Neural progenitor cell (in vitro differentiated cells): Measurements from ENCODE around the gene RADIL.

Source experiments
- EZH2 ChIP-seq: fragments of 200-600 bp; sonication (generic); IDR thresholded peaks from 2 replicates; pipeline ENCODE4 v1.6.1; 2017; ENCODE audit warnings: antibody characterized with exemption, mild to moderate bottlenecking, moderate library complexity
- TF ChIP-seq, protein P1 (sequence below): fragments of 200-600 bp; sonication (generic); IDR thresholded peaks from 2 replicates; pipeline ENCODE4 v1.5.1; 2017; ENCODE audit warnings: antibody characterized with exemption, mild to moderate bottlenecking

DNA sequence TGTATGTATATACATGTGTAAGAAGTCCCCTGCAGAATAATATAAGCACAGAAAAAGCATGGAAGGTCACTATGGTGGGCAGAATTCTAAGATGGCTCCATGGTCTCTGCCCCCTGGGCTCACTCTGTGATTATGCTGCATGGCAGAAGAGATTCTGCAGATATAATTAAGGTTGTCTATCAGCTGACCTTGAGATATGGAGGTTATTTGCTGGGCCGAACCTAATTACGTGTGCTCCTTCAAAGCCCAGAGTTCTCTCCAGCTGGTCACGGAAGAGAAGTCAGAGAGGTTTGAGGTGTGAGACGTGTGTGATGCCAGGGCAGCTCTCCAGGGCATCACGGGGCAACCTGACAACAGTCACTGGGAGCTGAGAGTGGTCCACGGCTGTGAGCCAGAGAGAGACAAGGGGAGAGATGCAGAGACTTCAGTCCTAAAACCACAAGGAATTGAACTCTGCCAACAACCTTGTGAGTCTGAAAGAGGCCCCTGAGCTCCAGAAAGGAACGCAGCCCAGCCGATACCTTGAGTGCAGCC, 33.2 kb downstream of the RADIL start:
- TF ChIP-seq, protein P1, sequence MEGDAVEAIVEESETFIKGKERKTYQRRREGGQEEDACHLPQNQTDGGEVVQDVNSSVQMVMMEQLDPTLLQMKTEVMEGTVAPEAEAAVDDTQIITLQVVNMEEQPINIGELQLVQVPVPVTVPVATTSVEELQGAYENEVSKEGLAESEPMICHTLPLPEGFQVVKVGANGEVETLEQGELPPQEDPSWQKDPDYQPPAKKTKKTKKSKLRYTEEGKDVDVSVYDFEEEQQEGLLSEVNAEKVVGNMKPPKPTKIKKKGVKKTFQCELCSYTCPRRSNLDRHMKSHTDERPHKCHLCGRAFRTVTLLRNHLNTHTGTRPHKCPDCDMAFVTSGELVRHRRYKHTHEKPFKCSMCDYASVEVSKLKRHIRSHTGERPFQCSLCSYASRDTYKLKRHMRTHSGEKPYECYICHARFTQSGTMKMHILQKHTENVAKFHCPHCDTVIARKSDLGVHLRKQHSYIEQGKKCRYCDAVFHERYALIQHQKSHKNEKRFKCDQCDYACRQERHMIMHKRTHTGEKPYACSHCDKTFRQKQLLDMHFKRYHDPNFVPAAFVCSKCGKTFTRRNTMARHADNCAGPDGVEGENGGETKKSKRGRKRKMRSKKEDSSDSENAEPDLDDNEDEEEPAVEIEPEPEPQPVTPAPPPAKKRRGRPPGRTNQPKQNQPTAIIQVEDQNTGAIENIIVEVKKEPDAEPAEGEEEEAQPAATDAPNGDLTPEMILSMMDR: no peak
- TF ChIP-seq EZH2: no peak
